Endothelial cell of umbilical vein (primary cell): ENCODE results near the gene VIL1. TPM values are rescaled to one million over a fixed set of nuclear protein-coding genes. Genes with fewer than 3 reads are reported as not detected.

Experiments used
- BruUV-seq: library from RNA; stranded (reverse); fragments of 400-500 nt; replicated peaks from 2 replicates; lab custom pipeline; 2021; lab: Mats Ljungman, UMichigan
- CTCF ChIA-PET: fragments of 300-600, 350-600 bp; sonication (Branson Sonifier 250); formaldehyde crosslinking; loops from one replicate; lab custom pipeline; 2021; ENCODE audit warnings: antibody characterized with exemption, inconsistent platforms; lab: Charles Lee
- POLR2A ChIA-PET: fragments of 300-600, 350-600 bp; sonication (Branson Sonifier 250); formaldehyde crosslinking; loops from one replicate; lab custom pipeline; 2021; ENCODE audit warnings: antibody characterized with exemption, inconsistent platforms; lab: Charles Lee
- DNase-seq: peaks from one replicate; pipeline ENCODE4 v3.0.0-alpha.2; 2011; ENCODE audit warnings: low read depth, low spot score
- FAIRE-seq: peaks from 2 replicates; lab custom pipeline; 2011; peaks lifted over from hg19 to GRCh38; lab: Jason Lieb, UNC
- H2AFZ ChIP-seq: 2 replicates; pipeline ENCODE4 v1.6.0; 2012; ENCODE audit warnings: low read depth, low read length, control low read depth, inconsistent platforms
- H3K27ac ChIP-seq: 2 replicates; pipeline ENCODE4 v1.5.1; 2011; ENCODE audit warnings: low read depth, mild to moderate bottlenecking, control low read depth, low read length, moderate library complexity; ENCODE audit not compliant: insufficient read depth
- H3K27me3 ChIP-seq, 2 experiments: 2 replicates each; pipeline versions ENCODE4 v1.6.0 to v1.6.1; 2011; ENCODE audit warnings: low read length in 2 of 2, mixed read lengths in 1 of 2; ENCODE audit not compliant: control insufficient read depth in 2 of 2, insufficient read depth in 2 of 2
- H3K36me3 ChIP-seq, 2 experiments: 2 replicates in 1 of 2; 3 replicates in 1 of 2; pipeline ENCODE4 v1.5.1; 2011; ENCODE audit warnings: low read length in 2 of 2, mild to moderate bottlenecking in 1 of 2, moderate library complexity in 1 of 2; ENCODE audit not compliant: control insufficient read depth in 2 of 2, insufficient read depth in 2 of 2; ENCODE audit errors: extremely low read depth in 1 of 2
- H3K4me1 ChIP-seq: 3 replicates; pipeline ENCODE4 v1.5.1; 2011; ENCODE audit warnings: mild to moderate bottlenecking, low read length; ENCODE audit not compliant: control insufficient read depth, insufficient read depth; ENCODE audit errors: extremely low read depth
- H3K4me2 ChIP-seq: 2 replicates; pipeline ENCODE4 v1.6.1; 2011; ENCODE audit warnings: low read length, control low read depth, mixed read lengths; ENCODE audit not compliant: insufficient read depth
- H3K4me3 ChIP-seq, 3 experiments: fragments of 200-600 bp in 1 of 3; sonication (generic), shearing (Covaris generic) in 1 of 3; replicated peaks in 1 of 3; 2 replicates each; pipeline ENCODE4 v1.5.1; 2011 to 2016; ENCODE audit warnings: control low read depth in 3 of 3, low read length in 3 of 3, mild to moderate bottlenecking in 2 of 3, inconsistent platforms in 1 of 3, low read depth in 1 of 3, moderate library complexity in 1 of 3; ENCODE audit not compliant: insufficient read depth in 1 of 3
- H3K79me2 ChIP-seq: 2 replicates; pipeline ENCODE4 v1.6.0; 2012; ENCODE audit warnings: low read length, inconsistent platforms; ENCODE audit not compliant: control insufficient read depth, insufficient read depth
- H3K9ac ChIP-seq: replicated peaks from 2 replicates; pipeline ENCODE3; 2011; ENCODE audit warnings: low read length, control low read depth; ENCODE audit not compliant: insufficient read depth; ENCODE audit errors: extremely low read depth
- H3K9me1 ChIP-seq: replicated peaks from 3 replicates; pipeline ENCODE4 v1.6.0; 2011; ENCODE audit warnings: mild to moderate bottlenecking, low read length; ENCODE audit not compliant: control insufficient read depth, insufficient read depth; ENCODE audit errors: extremely low read depth
- H3K9me3 ChIP-seq: replicated peaks from 2 replicates; pipeline ENCODE4 v1.5.1; 2012; ENCODE audit warnings: low read length, inconsistent platforms; ENCODE audit not compliant: control insufficient read depth, insufficient read depth
- H4K20me1 ChIP-seq: replicated peaks from 2 replicates; pipeline ENCODE3; 2011; ENCODE audit warnings: mild to moderate bottlenecking, low read length; ENCODE audit not compliant: control insufficient read depth, insufficient read depth; ENCODE audit errors: extremely low read depth
- EZH2 ChIP-seq: IDR thresholded peaks from 2 replicates; pipeline ENCODE4 v1.6.1; 2012; ENCODE audit warnings: borderline replicate concordance, low read depth, mild to moderate bottlenecking, moderate library complexity, low read length, inconsistent platforms; ENCODE audit not compliant: severe bottlenecking
- FOS ChIP-seq: IDR thresholded peaks from 2 replicates; pipeline ENCODE4 v1.6.1; 2011; ENCODE audit warnings: mild to moderate bottlenecking, low read length, moderate library complexity, borderline replicate concordance; ENCODE audit not compliant: insufficient read depth
- GATA2 ChIP-seq: IDR thresholded peaks from 2 replicates; pipeline ENCODE4 v1.7.0; 2011; ENCODE audit warnings: low read depth, mild to moderate bottlenecking, moderate library complexity, mixed read lengths, low read length; ENCODE audit not compliant: insufficient read length, insufficient read depth
- JUN ChIP-seq: IDR thresholded peaks from 2 replicates; pipeline ENCODE4 v1.6.1; 2011; ENCODE audit warnings: borderline replicate concordance, low read depth; ENCODE audit not compliant: insufficient read length, insufficient read depth
- MAX ChIP-seq: IDR thresholded peaks from 2 replicates; pipeline ENCODE4 v1.6.1; 2011; ENCODE audit not compliant: insufficient read depth, insufficient read length
- MYC ChIP-seq: IDR thresholded peaks from one replicate; pipeline ENCODE4 v1.6.1; 2011; ENCODE audit warnings: mild to moderate bottlenecking, low read depth, low read length
- POLR2A ChIP-seq: IDR thresholded peaks from 2 replicates; pipeline ENCODE4 v1.6.1; 2012; ENCODE audit warnings: low read depth, mild to moderate bottlenecking, control low read depth, low read length
- POLR2AphosphoS5 ChIP-seq: IDR thresholded peaks from 2 replicates; pipeline ENCODE4 v1.6.1; 2012; ENCODE audit warnings: low read depth, mild to moderate bottlenecking, control low read depth, low read length, moderate library complexity; ENCODE audit not compliant: insufficient read depth
- dilution Hi-C: fragments of 300-500 bp; cut with MboI; formaldehyde crosslinking; loops from one replicate; pipeline ENCODE4 v1.15.0; 2019; ENCODE audit warnings: low sequenced_read_pairs; ENCODE audit not compliant: extremely low pct_ligation_motif_present
- intact Hi-C: fragments of 100-400 bp; cut with micrococcal nuclease; formaldehyde crosslinking; loops from one replicate; pipeline ENCODE4 v1.10.0; 2022
- polyA plus RNA-seq, 4 experiments: library from polyadenylated mRNA; depleted of rRNA in 3 of 4; stranded (reverse) in 3 of 4; unstranded in 1 of 4; fragments of >200 nt; gene quantifications; 2 replicates each; pipeline versions ENCODE4 v1.2.1 to v1.2.3, GENCODE V29; 2011 to 2012; ENCODE audit warnings: missing spikeins in 1 of 4
- total RNA-seq: library from RNA; stranded (reverse); gene quantifications from 2 replicates; pipeline ENCODE4 v1.2.3, GENCODE V29; 2021
- TF ChIP-seq, protein P1 (sequence below), 2 donors: IDR thresholded peaks; 1 replicate in 1 of 2; 2 replicates in 1 of 2; pipeline ENCODE4 v1.5.1; 2011; ENCODE audit warnings: low read length in 2 of 2, mild to moderate bottlenecking in 2 of 2, moderate library complexity in 2 of 2, control low read depth in 1 of 2, inconsistent platforms in 1 of 2, low read depth in 1 of 2; ENCODE audit not compliant: insufficient read depth in 1 of 2; ENCODE audit errors: extremely low read depth in 1 of 2

VIL1 gene
- total and polyA plus RNA-seq, 2 donors (not counting 3 experiments of a cell fraction or from before 2014, with no cell fraction given): not detected

DNA sequence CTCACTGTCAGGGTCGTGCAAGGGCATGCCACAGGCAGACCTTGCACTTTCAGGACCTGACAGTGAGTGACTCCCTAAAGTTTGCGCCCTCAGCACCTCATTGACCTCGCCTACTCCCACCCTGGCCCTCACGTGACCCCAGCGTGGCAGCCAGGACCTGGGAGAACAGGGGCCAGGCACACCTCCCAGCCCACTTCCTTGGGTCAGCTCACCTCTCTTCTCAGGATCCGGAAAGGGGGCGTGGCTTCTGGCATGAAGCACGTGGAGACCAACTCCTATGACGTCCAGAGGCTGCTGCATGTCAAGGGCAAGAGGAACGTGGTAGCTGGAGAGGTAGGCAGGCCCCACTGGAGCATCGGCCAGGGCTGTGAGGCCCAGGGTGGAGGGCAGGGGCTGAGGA, 8.8 kb downstream of the VIL1 start:
- Histone ChIP-seq H3K27me3 (no peaks in the 10 kb centered on the region), H3K4me1 (no peaks in the 10 kb centered on the region), H3K9ac (no peak overlapping the region), H3K27ac (no peak overlapping the region), H4K20me1 (no peaks in the 10 kb centered on the region), H3K9me3 (no peaks in the 10 kb centered on the region), H2AFZ (no peak overlapping the region), H3K36me3 (no peaks in the 10 kb centered on the region), H3K4me2 (no peak overlapping the region), H3K79me2 (no peaks in the 10 kb centered on the region), H3K4me3 (no peak overlapping the region), H3K9me1 (no peaks in the 10 kb centered on the region)
- ChIA-PET CTCF (no interaction called here), POLR2A (no interaction called here)
- TF ChIP-seq, protein P1, sequence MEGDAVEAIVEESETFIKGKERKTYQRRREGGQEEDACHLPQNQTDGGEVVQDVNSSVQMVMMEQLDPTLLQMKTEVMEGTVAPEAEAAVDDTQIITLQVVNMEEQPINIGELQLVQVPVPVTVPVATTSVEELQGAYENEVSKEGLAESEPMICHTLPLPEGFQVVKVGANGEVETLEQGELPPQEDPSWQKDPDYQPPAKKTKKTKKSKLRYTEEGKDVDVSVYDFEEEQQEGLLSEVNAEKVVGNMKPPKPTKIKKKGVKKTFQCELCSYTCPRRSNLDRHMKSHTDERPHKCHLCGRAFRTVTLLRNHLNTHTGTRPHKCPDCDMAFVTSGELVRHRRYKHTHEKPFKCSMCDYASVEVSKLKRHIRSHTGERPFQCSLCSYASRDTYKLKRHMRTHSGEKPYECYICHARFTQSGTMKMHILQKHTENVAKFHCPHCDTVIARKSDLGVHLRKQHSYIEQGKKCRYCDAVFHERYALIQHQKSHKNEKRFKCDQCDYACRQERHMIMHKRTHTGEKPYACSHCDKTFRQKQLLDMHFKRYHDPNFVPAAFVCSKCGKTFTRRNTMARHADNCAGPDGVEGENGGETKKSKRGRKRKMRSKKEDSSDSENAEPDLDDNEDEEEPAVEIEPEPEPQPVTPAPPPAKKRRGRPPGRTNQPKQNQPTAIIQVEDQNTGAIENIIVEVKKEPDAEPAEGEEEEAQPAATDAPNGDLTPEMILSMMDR (IDR thresholded peaks at IDR 0.05; ENCODE audit: extremely low read depth in 1 of 2, insufficient read depth in 1 of 2, low read depth in 1 of 2, low read length in 2 of 2): no peak
- TF ChIP-seq GATA2 (no peak), POLR2AphosphoS5 (no peak), EZH2 (no peak), MYC (no peak), FOS (no peak), POLR2A (no peak), MAX (no peak), JUN (no peak)
- BruUV-seq: no TSS peak
- DNase-seq (no peak), FAIRE-seq (no peak)
- dilution Hi-C loops (no loop called here), intact Hi-C loops (no loop called here)
